DOHH2 (cell line): ENCODE results near the gene RANBP6.

Experiments
- H3F3A ChIP-seq: fragments of 200-600 bp; sonication (generic), shearing (Covaris generic); 2 replicates; pipeline ENCODE4 v1.6.0; 2016; ENCODE audit warnings: antibody characterized with exemption, mild to moderate bottlenecking; ENCODE audit not compliant: control insufficient read depth, insufficient read depth
- H3K27ac ChIP-seq: fragments of 200-600 bp; sonication (generic); 2 replicates; pipeline ENCODE4 v1.5.1; 2014; ENCODE audit warnings: low read depth, mild to moderate bottlenecking, low read length, moderate library complexity
- H3K27me3 ChIP-seq: fragments of 200-600 bp; sonication (generic); 2 replicates; pipeline ENCODE4 v1.6.1; 2014; ENCODE audit warnings: mild to moderate bottlenecking, low read length, mixed read lengths; ENCODE audit not compliant: control insufficient read depth
- H3K36me3 ChIP-seq: fragments of 200-600 bp; sonication (generic); 2 replicates; pipeline ENCODE4 v1.6.1; 2014; ENCODE audit warnings: mild to moderate bottlenecking, low read length, moderate library complexity, mixed read lengths; ENCODE audit not compliant: control insufficient read depth
- H3K4me1 ChIP-seq: fragments of 200-600 bp; sonication (generic); 2 replicates; pipeline ENCODE4 v1.6.1; 2014; ENCODE audit warnings: mild to moderate bottlenecking, low read length, mixed read lengths; ENCODE audit not compliant: control insufficient read depth
- H3K4me2 ChIP-seq: fragments of 200-600 bp; sonication (generic); 2 replicates; pipeline ENCODE4 v1.6.0; 2014; ENCODE audit warnings: mild to moderate bottlenecking, low read length, moderate library complexity
- H3K4me3 ChIP-seq: fragments of 200-600 bp; sonication (generic); 2 replicates; pipeline ENCODE4 v1.5.1; 2014; ENCODE audit warnings: mild to moderate bottlenecking, low read length, mixed read lengths
- H3K79me2 ChIP-seq: fragments of 200-600 bp; sonication (generic); 2 replicates; pipeline ENCODE4 v1.6.1; 2014; ENCODE audit warnings: mild to moderate bottlenecking, low read length, mixed read lengths; ENCODE audit not compliant: control insufficient read depth
- H3K9me2 ChIP-seq: fragments of 200-600 bp; sonication (generic); replicated peaks from 2 replicates; pipeline ENCODE4 v1.6.1; 2014; ENCODE audit warnings: mild to moderate bottlenecking, low read length, mixed read lengths; ENCODE audit not compliant: control insufficient read depth
- H3K9me3 ChIP-seq: fragments of 200-600 bp; sonication (generic); 2 replicates; pipeline ENCODE4 v1.6.1; 2014; ENCODE audit warnings: antibody characterized with exemption, low read length, mixed read lengths; ENCODE audit not compliant: control insufficient read depth, insufficient read depth
- H4K20me1 ChIP-seq: fragments of 200-600 bp; sonication (generic); 2 replicates; pipeline ENCODE4 v1.6.0; 2014; ENCODE audit warnings: low read depth, mild to moderate bottlenecking, antibody characterized with exemption, low read length, moderate library complexity; ENCODE audit not compliant: control insufficient read depth, insufficient read depth
- CTCF ChIP-seq: fragments of 200-600 bp; sonication (generic); IDR thresholded peaks from one replicate; pipeline ENCODE4 v1.5.1; 2014; ENCODE audit warnings: antibody characterized with exemption, mild to moderate bottlenecking, low read depth, low read length; ENCODE audit not compliant: poor library complexity, severe bottlenecking
- EZH2phosphoT487 ChIP-seq: fragments of 200-600 bp; sonication (generic); IDR thresholded peaks from 2 replicates; pipeline ENCODE4 v1.6.1; 2017; ENCODE audit warnings: borderline replicate concordance, mild to moderate bottlenecking, antibody characterized with exemption, low read length, moderate library complexity, mixed read lengths

Gene RANBP6

DNA sequence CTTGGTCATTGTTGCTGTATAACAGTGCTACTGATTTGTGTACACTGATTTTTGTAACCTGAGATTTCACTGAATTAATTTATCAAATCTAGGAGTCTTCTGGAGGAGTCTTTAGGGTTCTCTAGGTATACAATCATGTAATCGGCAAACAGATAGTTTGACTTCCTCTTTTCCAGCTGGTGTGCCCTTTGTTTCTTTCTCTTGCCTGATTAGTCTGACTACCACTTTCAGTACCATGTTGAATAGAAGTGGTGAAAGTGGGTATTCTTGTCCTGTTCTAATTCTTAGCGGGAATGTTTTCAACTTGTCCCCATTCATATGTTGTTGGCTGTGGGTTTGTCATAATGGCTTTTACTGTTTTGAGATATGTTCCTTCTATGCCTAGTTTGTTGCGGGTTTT lies 24.7 kb upstream of the RANBP6 start:
- no peaks in the 10 kb centered on the region for H4K20me1 ChIP-seq
- no peak overlapping the region for H3K27ac ChIP-seq
- H3K9me2 ChIP-seq, result no peaks in the 10 kb centered on the region
- no peaks in the 10 kb centered on the region for H3K79me2 ChIP-seq
- H3K36me3 ChIP-seq, result no peaks in the 10 kb centered on the region
- H3K27me3 ChIP-seq, result peaks cover 9% of the 10 kb centered on the region; the same call in 1 of the 2 replicates
- no peak for TF ChIP-seq CTCF
- no peaks in the 10 kb centered on the region for H3F3A ChIP-seq
- H3K4me3 ChIP-seq, result no peak overlapping the region
- H3K4me1 ChIP-seq, result no peaks in the 10 kb centered on the region
- no peaks in the 10 kb centered on the region for H3K9me3 ChIP-seq
- H3K4me2 ChIP-seq, result no peak overlapping the region

GRCh38 chr9:6036391-6036790 lies 21.0 kb upstream of the RANBP6 start:
- no peaks in the 10 kb centered on the region for H3K36me3 ChIP-seq
- no peaks in the 10 kb centered on the region for H3F3A ChIP-seq
- no peaks in the 10 kb centered on the region for H3K9me2 ChIP-seq
- no peak overlapping the region for H3K27ac ChIP-seq
- H3K9me3 ChIP-seq, result no peaks in the 10 kb centered on the region
- no peaks in the 10 kb centered on the region for H4K20me1 ChIP-seq
- H3K27me3 ChIP-seq, result peaks cover 9% of the 10 kb centered on the region; the same call in 1 of the 2 replicates
- no peak overlapping the region for H3K4me2 ChIP-seq
- TF ChIP-seq CTCF, result no peak
- no peak for TF ChIP-seq EZH2phosphoT487
- no peak overlapping the region for H3K4me3 ChIP-seq
- no peaks in the 10 kb centered on the region for H3K4me1 ChIP-seq
- H3K79me2 ChIP-seq, result no peaks in the 10 kb centered on the region

DNA sequence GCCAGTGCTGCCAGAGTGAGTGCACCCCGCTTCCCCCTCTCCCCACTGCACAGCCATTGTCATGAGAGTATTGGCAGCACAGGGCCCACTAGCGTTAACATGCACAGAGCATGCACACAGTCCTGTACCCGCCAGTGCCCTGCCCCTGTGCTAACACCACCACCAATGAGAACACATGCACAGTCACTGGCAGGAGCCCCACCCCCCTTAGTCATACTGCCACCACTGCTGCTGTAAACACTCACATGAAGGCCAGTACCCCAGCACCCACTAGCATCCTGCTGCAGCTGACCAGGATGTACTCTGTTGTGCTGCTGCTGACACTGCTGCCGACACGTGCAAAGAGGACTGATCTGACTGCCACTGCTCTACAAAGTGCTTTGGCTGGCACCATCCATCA lies 19.5 kb upstream of the RANBP6 start:
- H3K36me3 ChIP-seq, result no peaks in the 10 kb centered on the region
- H3K4me1 ChIP-seq, result no peaks in the 10 kb centered on the region
- no peak overlapping the region for H3K27ac ChIP-seq
- H3F3A ChIP-seq, result no peaks in the 10 kb centered on the region
- H3K9me3 ChIP-seq, result no peaks in the 10 kb centered on the region
- H3K4me2 ChIP-seq, result no peak overlapping the region
- H3K79me2 ChIP-seq, result no peaks in the 10 kb centered on the region
- H4K20me1 ChIP-seq, result no peaks in the 10 kb centered on the region
- no peaks in the 10 kb centered on the region for H3K9me2 ChIP-seq
- peaks cover 8% of the 10 kb centered on the region for H3K27me3 ChIP-seq
- no peak overlapping the region for H3K4me3 ChIP-seq
- TF ChIP-seq EZH2phosphoT487 (no peak), CTCF (no peak)
